Peyer's patch (tissue), 4 donors: Measurements from ENCODE around the gene FAM20C. TPM values are rescaled to one million over a fixed set of nuclear protein-coding genes. Genes with fewer than 3 reads are reported as not detected.

Source experiments
- DNase-seq, 3 donors: peaks; one replicate each; pipeline ENCODE4 v3.0.0-alpha.2; 2017 to 2019
- H3K27ac ChIP-seq, 4 donors: fragments of 200-600 bp; sonication (generic); one replicate each; pipeline ENCODE4 v1.5.1; 2016 to 2019
- H3K27me3 ChIP-seq, 2 donors: fragments of 200-600 bp; sonication (generic); one replicate each; pipeline ENCODE4 v1.5.1; 2019
- H3K36me3 ChIP-seq, 3 donors: fragments of 200-600 bp; sonication (generic); one replicate each; pipeline ENCODE4 v1.5.1; 2016 to 2019
- H3K4me1 ChIP-seq, 4 donors: fragments of 200-600 bp; sonication (generic); one replicate each; pipeline ENCODE4 v1.5.1; 2016 to 2019
- H3K4me3 ChIP-seq, 4 donors: fragments of 200-600 bp; sonication (generic); 1 replicate in 3 of 4; 2 replicates in 1 of 4; pipeline ENCODE4 v1.5.1; 2016 to 2019; ENCODE audit warnings: mild to moderate bottlenecking in 1 of 4
- H3K9me3 ChIP-seq, 4 donors: fragments of 200-600 bp; sonication (generic); one replicate each; pipeline ENCODE4 v1.5.1; 2016 to 2019; ENCODE audit warnings: mild to moderate bottlenecking in 1 of 4
- POLR2A ChIP-seq, 2 donors: fragments of 450-650 bp; IDR thresholded peaks; one replicate each; pipeline ENCODE4 v1.5.1; 2017; ENCODE audit warnings: antibody characterized with exemption in 2 of 2, mild to moderate bottlenecking in 2 of 2, moderate library complexity in 2 of 2
- total RNA-seq, 4 donors: library from RNA; depleted of rRNA; stranded (reverse); fragments of >200 nt; gene quantifications; one replicate each; pipeline ENCODE4 v1.1.0, GENCODE V29; 2016
- TF ChIP-seq, protein P1 (sequence below), 6 experiments: fragments of 450-650 bp in 4 of 6; fragments of 200-600 bp in 2 of 6; sonication (generic) in 1 of 6; IDR thresholded peaks; one replicate each; pipeline ENCODE4 v1.5.1; 2017 to 2019; ENCODE audit warnings: antibody characterized with exemption in 6 of 6, mild to moderate bottlenecking in 3 of 6, moderate library complexity in 1 of 6

Gene FAM20C
- total RNA-seq, 4 donors from 2014 or later: 46.4 to 66.0 (median 53.8) TPM

DNA sequence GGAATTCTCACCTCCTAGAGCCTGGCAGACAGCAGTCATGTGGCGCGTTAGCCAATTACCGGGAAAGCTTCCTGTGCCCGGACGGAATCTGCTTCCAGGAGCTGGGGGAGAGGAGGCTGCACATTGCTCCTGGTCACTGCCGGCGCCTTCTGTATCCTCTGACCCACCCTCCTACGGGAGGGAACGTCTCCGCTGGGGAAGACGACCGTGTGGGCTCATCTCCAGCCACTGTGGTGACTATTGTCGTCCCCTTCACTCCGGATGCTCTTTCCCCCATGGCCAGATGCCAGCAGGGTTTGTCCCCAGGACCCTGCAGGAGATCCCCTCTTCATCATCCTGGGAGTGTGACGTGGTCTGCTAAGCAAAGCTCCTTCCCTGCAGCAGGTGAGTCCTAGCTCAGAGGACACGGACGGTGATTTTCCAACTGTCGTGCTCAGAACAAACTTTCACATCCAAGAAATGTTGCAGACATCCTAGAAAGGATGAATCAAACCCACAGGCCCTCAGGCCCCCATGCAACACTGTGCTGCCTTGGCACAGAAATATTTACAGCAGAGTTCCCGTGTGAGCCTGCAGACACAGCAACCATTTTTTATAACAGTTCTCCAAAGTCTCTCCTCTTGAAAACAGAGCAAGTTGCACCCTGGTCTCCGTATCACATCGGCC, 29.6 kb upstream of the FAM20C start:
- H3K9me3 ChIP-seq: no peaks in the 10 kb centered on the region
- DNase-seq: peak in 1 of 3 donors; percentile 28
- no peak overlapping the region for H3K27ac ChIP-seq
- H3K27me3 ChIP-seq: no peaks in the 10 kb centered on the region
- no peak overlapping the region for H3K4me3 ChIP-seq
- TF ChIP-seq, protein P1, sequence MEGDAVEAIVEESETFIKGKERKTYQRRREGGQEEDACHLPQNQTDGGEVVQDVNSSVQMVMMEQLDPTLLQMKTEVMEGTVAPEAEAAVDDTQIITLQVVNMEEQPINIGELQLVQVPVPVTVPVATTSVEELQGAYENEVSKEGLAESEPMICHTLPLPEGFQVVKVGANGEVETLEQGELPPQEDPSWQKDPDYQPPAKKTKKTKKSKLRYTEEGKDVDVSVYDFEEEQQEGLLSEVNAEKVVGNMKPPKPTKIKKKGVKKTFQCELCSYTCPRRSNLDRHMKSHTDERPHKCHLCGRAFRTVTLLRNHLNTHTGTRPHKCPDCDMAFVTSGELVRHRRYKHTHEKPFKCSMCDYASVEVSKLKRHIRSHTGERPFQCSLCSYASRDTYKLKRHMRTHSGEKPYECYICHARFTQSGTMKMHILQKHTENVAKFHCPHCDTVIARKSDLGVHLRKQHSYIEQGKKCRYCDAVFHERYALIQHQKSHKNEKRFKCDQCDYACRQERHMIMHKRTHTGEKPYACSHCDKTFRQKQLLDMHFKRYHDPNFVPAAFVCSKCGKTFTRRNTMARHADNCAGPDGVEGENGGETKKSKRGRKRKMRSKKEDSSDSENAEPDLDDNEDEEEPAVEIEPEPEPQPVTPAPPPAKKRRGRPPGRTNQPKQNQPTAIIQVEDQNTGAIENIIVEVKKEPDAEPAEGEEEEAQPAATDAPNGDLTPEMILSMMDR (IDR thresholded peaks at IDR 0.05): no peak
- no peak for TF ChIP-seq POLR2A (IDR thresholded peaks at IDR 0.05)
- H3K36me3 ChIP-seq: no peaks in the 10 kb centered on the region
- H3K4me1 ChIP-seq: peaks cover 0 to 25% (median 0%) of the 10 kb centered on the region in 4 donors

- no peaks in the 10 kb centered on the region for H3K36me3 ChIP-seq
- no peak for DNase-seq
- peaks cover 0 to 25% (median 0%) of the 10 kb centered on the region in 4 donors for H3K4me1 ChIP-seq
- no peaks in the 10 kb centered on the region for H3K27me3 ChIP-seq
- no peak for TF ChIP-seq POLR2A (IDR thresholded peaks at IDR 0.05)
- TF ChIP-seq, protein P1 (IDR thresholded peaks at IDR 0.05): no peak
- no peak overlapping the region for H3K27ac ChIP-seq
- H3K9me3 ChIP-seq: no peaks in the 10 kb centered on the region
- no peak overlapping the region for H3K4me3 ChIP-seq
Observed at GRCh38 chr7:163298-163695, 29.1 kb upstream of the FAM20C start.

DNA sequence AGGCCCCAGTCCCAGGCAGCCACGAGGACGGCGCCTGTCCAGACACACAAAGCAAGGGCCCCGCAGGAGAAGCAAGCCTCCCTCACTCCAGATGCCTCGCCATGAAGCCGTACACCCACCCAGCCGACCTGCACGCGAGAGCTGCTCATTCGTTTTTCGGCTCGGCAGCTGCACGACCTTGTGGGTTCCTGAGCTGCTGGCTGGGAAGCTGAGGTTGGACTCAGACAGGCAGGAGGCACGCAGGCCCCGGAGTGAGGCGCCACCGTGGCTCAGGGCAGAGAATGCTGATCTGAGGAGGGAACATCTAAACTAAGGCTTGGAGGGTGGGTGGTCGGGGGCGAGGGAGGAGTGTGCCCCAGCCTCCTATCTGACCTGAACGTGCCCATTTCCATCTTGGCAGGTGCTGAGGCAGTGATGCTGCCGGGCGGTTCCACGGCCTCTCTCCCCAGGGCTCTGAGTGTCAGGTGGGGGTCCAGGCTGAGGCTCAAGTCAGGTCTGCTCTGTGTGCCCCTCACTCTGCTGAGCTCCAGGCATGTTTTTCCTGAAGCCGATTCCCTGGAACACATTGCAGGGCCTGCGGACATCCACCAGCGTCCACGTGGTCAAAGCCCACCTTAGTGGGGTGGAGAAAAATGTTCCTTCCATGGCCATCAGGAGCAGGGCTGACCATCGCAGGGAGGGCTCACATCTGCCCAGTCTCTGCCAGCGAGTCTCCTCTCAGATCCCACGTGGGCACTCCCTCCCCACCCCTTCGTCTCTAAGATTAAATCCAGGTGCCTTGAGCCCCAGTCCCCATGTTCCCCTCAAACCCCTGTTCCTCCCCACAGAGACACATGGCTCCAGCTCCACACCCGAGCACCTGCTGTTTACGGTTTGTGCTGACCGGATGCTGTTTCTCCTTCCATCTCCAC, 28.1 kb upstream of the FAM20C start:
- peak overlapping the region in 1 of 4 donors; percentile 59 for H3K27ac ChIP-seq
- no peaks in the 10 kb centered on the region for H3K36me3 ChIP-seq
- no peaks in the 10 kb centered on the region for H3K27me3 ChIP-seq
- no peak overlapping the region for H3K4me3 ChIP-seq
- H3K9me3 ChIP-seq: no peaks in the 10 kb centered on the region
- TF ChIP-seq, protein P1 (IDR thresholded peaks at IDR 0.05): no peak
- TF ChIP-seq POLR2A (IDR thresholded peaks at IDR 0.05): no peak
- no peak for DNase-seq
- peaks cover 0 to 25% (median 0%) of the 10 kb centered on the region in 4 donors for H3K4me1 ChIP-seq

GRCh38 chr7:164882-165660, 27.3 kb upstream of the FAM20C start:
- H3K9me3 ChIP-seq: no peaks in the 10 kb centered on the region
- no peak for TF ChIP-seq POLR2A (IDR thresholded peaks at IDR 0.05)
- TF ChIP-seq, protein P1 (IDR thresholded peaks at IDR 0.05): no peak
- H3K27ac ChIP-seq: peak overlapping the region in 1 of 4 donors; percentile 59
- H3K27me3 ChIP-seq: no peaks in the 10 kb centered on the region
- H3K4me3 ChIP-seq: no peak overlapping the region
- DNase-seq: no peak
- H3K4me1 ChIP-seq: peaks cover 0 to 25% (median 0%) of the 10 kb centered on the region in 4 donors
- no peaks in the 10 kb centered on the region for H3K36me3 ChIP-seq

GRCh38 chr7:165661-166337, 26.6 kb upstream of the FAM20C start:
- Histone ChIP-seq H3K4me1 (peaks cover 0 to 25% (median 0%) of the 10 kb centered on the region in 4 donors), H3K27ac (peak overlapping the region in 2 of 4 donors; percentile 50 to 59), H3K4me3 (no peak overlapping the region), H3K36me3 (no peaks in the 10 kb centered on the region), H3K9me3 (no peaks in the 10 kb centered on the region), H3K27me3 (no peaks in the 10 kb centered on the region)
- TF ChIP-seq POLR2A (IDR thresholded peaks at IDR 0.05): no peak
- TF ChIP-seq, protein P1 (IDR thresholded peaks at IDR 0.05): no peak
- DNase-seq: no peak
